Measurements from ENCODE around the gene UPK1B.
"Not testable (repeated sequence)": the region's sequence is repeated elsewhere in the genome, so short reads cannot be mapped to it uniquely, and the experiment has no call there.

Gene UPK1B

DNA sequence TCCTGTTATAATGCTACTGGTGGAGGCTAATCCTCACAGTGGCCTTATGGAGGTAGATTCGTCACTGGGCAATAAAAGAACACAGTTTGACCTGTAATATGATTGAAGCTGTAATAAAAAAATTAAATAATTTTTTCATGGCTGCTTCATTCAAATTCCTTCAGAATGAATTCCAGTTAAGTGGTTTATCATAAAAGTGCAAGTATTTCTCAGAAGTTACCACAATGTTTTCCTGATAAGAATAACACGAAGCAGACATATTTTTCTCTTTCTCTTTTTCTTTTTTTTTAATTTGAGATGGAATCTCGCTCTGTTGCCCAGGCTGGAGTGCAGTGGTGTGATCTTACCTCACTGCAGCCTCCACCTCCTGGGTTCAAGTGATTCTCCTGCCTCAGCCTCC lies 51.7 kb downstream of the UPK1B start:
- DNase-seq (ENCODE audit: low read depth), result no peak

DNA sequence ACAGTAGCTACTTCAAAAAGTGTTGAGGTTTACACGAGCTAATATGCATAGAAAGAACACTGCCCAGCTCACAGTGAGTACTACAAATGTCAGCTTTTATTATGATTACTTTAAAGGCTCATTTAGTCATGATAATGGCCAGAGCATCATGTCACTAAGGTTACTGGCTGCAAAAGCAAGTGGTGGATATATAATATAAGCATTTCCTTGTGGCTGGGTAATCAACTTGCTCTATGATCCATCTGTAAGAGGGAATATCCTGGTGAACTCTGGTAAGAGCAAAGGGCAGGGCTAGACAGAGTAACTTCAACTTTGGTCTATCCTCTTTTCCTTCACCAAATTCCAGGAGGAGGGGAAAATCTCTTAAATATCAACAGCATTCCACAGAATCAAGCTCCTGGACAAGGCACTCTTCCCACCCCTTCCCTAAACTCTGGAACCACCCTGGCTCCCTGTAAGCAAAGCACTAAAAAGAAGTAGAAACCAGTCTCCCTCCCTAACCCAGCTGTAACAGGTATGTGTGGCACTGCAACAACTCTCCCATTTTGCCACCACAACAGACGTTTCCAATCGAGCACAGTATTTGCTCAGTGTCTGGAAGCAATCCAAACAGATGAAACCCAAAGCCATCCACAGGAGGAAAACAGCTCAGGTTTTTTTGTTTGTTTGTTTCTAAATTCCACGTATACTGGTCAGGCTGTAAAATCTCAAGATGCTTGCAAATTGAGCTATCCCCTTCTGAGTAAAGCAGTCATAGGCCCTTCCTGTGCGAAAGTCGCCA lies 53.9 kb downstream of the UPK1B start:
- DNase-seq (ENCODE audit: low read depth), result no peak

DNA sequence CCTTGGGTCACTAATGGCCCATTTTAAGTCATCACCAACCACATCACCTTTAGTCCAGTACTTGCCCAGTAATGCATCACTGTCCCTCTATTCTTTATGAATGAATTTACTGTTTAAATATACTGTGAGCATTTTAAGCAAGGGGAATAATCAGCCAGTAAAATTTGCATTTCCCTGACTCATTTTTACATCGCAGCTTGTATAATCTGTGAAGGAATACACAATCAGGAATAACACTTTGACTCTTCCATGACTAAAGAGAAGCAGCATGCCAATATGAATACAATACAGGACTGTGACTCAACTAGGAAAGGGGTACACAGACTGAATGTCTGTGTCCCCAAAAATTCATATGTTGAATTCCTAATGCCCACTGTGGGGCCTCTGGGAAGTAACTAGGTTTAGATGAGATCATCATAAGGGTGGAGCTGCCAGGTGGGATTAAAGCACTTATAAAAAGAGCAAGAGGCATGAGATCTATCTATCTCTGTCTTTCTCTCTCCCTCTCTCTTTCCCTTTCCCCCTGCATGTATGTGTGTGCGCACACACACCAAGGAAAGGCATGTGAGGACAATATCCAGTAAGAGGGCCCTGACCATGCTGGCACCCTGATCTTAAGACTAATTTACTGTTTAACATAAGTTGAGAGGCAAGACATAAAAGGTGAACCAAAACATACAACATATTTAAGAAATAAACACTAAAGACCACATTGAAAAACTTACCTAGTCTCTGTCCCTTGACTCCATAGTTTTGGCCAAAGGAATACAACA lies 55.2 kb downstream of the UPK1B start:
- DNase-seq (ENCODE audit: low read depth), result no peak

DNA sequence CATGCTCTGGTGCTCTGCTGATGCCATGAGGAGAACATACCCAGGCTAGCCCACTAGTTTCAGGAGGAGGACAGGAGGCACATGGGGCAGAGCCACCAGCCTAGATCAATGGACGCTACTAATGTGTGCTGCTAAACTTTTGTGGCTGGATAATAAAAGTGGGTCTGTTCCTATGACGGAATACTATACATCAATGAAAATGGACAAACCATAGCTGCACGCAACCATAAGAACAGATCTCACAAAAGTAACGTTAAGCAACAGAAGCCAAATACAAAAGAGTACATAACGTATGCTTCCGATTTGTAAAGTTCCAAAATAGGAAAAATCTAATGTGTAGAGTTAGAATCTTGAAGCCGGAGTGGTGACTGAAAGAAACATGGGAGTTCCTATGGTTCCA lies 55.8 kb downstream of the UPK1B start:
- DNase-seq (ENCODE audit: low read depth), result no peak

DNA sequence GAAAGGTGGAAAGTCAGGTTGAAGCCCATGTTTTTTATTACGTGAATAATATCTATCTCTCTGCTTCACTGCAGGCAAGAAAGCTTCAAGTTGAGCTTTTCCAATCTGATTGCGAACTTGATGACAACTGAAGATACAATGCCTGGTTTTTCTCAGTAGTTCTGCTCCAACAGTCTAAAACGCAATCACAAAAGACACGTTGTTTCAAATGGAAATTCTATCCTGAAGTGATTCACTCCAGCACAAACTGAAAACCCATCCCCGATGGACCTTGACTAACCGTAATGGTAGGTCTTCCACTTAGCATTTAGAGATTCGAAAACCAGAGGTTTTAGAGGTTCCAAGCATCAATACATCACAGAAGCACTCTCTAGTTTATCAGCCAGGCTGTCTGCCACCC lies 56.7 kb downstream of the UPK1B start:
- DNase-seq (ENCODE audit: low read depth), result no peak

DNA sequence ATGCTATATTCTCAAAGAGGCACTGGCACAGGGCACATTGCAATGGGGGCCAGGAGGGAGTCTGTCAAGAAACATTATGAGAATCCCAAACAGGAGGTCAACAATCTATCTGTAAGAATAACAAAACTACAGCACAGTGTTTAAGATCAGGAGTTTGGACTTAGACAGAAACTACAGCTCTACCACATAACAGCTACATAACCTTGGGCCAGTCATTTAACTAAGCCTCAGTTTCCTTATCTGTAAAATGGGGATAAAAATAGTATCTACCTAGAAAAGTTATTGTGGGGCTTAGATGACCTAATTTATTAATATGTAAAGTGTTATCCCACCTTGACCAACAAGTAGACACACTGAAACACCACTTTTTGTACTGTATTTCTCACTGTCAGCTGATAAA lies 57.3 kb downstream of the UPK1B start:
- DNase-seq (ENCODE audit: low read depth), result no peak

DNA sequence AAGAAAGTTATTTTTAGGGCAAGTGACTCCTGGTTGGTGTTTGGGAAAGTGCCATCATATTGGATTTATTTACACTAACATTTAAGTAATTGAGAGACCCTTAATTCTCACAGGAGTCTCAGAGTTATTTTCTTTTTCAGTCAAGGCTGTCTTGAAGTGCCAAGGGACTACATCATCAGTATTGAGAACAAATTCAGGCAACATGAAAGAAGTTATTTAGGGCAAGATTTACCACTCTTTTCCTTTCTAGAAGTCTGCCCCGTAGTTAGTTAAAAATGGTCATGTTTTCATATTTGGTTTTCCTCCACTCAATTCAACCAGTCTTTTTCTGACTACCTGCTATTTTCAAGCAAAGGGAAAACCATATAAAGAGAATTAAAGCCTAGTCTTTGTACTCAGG lies 61.2 kb downstream of the UPK1B start:
- DNase-seq (ENCODE audit: low read depth), result no peak

DNA sequence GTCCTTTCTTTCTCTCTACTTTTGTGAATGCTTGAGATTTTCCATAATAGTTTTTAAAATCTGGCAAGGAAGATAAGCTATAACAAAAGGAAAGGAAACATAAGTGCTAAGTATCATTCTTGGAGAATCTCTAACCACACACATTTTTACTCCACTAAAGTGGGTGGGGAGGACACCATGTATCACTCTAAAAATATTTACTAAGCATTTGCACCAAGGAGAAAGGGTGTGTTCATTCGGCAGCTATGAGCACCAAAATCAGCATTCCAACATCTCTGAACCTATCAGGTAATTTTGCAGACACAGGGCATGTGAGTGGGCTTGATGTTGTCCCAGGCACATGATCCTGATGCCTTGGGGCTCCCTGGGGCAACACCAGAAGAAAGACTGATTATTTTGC lies 61.8 kb downstream of the UPK1B start:
- DNase-seq (ENCODE audit: low read depth), result no peak

DNA sequence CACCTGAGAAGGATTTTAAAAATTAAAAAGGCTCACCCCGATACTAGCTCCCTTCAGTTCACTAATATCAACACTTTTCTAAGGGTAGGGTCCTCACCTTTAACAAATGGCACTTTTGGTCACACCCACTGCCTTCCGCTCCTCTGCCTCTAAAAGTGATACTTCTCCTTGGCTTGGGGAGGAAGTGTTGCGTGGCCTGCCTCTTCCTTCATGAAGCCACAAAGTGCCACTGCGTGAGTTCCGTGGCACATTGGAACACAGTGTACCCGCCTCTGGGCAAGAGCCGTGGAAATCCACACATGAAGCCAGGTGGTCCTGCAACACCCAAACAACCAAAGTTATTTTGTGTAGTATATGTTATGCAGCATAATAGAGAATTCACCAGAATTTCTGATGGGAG lies 63.4 kb downstream of the UPK1B start:
- no peak for DNase-seq (ENCODE audit: low read depth)

DNA sequence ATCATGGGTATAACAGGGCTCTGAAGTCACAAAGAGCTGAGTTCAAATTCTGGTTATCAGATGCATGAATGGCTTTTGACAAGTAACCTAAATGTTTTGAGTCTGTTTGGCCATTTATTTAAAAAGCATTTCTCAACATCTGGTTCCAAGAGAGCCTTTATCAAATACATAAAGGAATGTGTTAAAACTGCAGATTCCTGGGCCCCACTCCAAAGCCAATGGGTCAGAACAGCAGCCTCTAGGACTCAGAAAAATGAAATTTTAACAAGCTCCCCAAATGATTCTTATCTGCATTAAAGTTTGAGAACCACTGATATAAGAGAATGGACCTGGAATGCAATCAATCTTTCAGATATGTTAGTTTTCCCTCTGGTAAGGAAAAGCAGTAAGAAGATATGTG lies 63.9 kb downstream of the UPK1B start:
- no peak for DNase-seq (ENCODE audit: low read depth)

DNA sequence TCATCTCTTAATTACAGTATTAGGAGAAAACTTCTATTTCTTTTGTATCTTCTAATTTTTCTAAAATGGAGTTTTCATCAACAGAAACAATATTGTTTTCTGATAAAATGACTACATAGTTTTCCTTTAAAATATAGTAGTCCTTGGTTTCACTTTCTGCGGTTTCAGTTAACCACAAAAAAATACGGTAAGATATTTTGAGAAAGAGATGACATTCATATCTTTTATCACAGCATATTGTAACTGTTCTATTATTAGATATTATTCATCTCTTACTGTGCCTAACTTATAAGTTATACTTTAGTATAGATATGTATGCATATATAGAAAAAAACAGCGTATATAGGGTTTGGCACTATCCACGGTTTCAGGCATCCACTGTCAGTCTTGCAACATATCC lies 65.0 kb downstream of the UPK1B start:
- no peak for DNase-seq (ENCODE audit: low read depth)

DNA sequence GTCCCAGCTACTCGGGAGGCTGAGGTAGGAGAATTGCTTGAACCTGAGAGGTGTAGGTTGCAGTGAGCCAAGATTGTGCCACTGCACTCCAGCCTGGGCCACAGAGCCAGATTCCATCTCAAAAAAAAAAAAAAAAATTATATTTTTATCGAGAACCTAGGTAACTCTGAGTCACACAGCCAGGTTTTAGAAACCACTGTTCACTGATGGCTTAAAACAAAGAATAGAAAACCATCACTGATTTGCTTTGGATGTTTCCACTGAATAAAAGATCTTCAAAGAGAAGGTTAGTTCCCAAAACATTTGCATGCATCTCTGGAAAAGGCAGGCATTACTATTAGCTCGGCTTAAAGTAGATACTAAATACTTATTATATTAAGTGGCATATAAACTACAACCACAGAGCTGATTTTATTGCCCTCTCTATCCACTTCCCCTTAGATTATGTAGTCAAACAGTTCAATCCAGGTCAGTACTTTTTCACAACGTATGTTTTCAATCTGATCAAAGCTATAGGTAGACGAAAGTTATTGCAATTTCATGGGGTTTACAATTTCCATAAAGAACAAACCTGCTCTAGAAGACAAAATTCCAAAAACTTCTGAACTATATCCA lies 65.9 kb downstream of the UPK1B start:
- DNase-seq (ENCODE audit: low read depth), result no peak

DNA sequence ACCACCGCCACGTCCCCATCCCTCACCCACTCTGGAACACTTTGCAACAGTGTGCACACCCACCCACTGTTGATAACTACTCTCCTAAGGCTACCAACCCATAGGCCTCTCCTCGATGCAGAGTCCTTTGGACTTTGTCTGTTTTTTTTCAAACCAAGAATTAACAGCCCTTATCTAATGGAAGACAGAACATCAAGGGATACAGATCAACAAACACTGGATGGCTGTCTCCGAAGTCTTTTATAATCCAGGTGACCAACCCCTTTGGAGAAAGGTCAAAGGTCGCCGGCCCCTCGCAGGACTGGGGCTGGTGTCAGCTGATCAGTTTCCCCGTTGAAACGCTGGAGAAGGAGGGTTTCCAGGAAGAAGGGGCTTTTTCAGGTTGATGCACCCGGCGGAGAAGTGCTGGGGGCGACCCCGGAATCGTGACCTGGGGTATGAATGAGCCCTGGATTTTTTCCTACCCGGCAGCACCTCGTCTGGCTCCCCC lies 66.7 kb downstream of the UPK1B start:
- no peak for DNase-seq (ENCODE audit: low read depth)

DNA sequence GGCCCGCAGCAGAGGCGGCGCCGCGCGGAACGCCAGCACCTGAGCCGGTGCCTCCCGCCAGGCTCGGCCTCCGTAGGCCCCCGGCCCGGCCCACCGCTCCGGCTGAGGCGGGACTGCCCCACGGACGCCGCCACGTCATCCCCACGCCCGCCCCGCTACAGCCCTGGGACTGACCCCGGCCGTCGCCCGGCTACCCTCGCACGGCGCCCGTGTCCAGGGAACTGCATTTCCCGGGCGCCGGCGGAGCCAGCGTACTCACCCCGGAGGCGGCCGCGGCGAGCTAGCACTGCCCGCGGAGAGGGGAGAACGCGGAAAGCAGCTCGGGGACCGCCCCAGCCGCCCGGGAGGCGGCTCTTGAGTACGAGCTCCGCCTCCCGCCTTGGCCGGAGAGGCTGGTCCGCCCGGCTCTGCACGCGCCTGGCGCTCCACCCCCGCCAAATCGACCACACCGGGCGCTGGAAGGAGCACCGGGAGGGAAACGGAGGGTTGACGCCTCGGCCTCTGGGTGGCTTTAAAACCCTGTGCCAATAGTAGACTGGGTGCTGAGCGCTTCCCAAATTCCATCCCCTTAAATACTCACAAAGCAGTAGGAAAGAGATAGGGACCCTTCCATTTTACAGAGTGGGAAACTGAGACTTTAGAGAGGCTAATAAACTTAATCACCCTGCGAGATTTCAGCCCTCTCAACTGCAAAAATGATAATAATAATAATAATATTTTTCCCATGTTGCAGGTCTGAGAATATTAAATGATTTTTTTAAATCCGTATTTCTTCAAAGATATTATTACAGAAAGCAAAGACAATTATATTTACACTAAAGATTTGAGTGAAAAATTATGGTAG lies 67.4 kb downstream of the UPK1B start, which contains the start of gene B4GALT4:
Gene B4GALT4 (minus strand): TSS at position 288 of the 844 bp plus-strand sequence. CDS start 10,779 bp downstream, outside the sequence.
- peak; percentile 58 for DNase-seq (ENCODE audit: low read depth)

DNA sequence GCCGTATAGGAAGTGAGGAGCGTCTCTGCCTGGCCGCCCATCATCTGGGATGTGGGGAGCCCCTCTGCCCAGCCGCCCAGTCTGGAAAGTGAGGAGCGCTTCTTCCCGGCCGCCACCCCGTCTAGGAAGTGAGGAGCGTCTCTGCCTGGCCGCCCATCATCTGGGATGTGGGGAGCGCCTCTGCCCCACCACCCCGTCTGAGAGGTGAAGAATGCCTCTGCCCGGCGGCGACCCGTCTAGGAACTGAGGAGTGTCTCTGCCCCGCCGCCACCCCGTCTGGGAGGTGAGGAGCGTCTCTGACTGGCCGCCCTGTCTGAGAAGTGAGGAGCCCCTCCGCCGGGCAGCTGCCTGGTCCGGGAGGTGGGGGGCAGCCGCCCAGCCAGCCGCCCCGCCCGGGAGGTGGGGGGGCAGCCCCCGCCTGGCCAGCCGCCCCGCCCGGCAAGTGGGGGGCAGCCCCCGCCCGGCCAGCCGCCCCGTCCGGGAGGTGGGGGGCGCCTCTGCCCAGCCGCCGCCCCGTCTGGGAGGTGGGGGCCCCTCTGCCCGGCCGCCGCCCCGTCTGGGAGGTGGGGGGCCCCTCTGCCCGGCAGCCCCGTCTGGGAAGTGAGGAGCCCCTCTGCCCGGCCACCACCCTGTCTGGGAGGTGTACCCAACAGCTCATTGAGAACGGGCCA lies 69.1 kb downstream of the UPK1B start:
- DNase-seq (ENCODE audit: low read depth), result not testable (repeated sequence)

DNA sequence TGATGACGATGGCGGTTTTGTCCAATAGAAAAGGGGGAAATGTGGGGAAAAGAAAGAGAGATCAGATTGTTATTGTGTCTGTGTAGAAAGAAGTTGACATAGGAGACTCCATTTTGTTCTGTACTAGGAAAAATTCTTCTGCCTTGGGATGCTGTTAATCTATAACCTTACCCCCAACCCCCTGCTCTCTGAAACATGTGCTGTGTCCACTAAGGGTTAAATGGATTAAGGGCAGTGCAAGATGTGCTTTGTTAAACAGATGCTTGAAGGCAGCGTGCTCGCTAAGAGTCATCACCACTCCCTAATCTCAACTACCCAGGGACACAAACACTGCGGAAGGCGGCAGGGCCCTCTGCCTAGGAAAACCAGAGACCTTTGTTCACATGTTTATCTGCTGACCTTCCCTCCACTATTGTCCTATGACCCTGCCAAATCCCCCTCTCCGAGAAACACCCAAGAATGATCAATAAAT lies 69.7 kb downstream of the UPK1B start:
- DNase-seq (ENCODE audit: low read depth), result not testable (repeated sequence)

DNA sequence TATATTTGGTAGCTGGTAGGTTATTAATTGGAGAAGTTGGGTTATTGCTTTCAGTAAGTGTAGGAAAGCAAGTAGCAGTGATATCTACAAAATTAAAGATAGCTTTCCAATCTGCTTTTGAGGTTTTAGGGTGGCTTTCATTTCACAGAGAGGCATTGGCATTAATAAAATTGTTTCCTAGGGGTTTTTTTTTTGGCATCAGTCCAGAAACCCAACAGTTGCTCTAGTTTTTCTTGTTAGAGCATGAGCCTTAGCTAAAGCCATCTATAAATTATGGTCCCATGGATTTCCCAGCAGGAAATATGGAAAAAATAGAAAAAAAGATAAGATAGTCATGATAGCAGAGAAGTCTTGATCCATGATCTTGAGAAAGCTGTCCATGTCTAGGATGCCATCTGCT lies 70.3 kb downstream of the UPK1B start:
- DNase-seq (ENCODE audit: low read depth), result no peak

DNA sequence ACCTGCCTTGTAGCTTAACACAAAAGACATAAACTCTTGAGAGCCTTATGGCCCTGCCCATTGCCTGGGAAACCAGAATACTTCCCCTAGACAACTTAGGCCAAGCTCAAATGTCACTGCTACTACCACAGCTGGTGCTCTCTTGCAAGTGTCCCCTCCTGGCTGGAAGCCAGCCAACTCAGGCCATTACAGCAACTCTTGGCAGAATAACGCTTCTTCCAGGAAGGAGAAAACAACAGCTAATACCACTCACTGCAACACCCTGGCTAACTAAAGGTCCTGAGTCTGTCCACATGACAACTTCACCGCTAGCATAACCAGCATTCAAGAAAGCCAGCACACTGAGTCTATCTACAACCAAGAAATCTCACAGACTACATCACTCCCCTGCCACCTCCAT lies 72.4 kb downstream of the UPK1B start:
- DNase-seq (ENCODE audit: low read depth), result no peak
